GM18907 (cell line): ENCODE data around the gene LURAP1L.
A peak's percentile ranks its signal among the peaks of the same experiment; 100 is the strongest.

Source experiments
- ATAC-seq: cut with Tn5 transposase; IDR thresholded peaks from one replicate; pipeline ENCODE4 v1.9.1; 2021; ENCODE audit warnings: mild to moderate bottlenecking, moderate library complexity; ENCODE audit not compliant: unreplicated experiment

Gene LURAP1L, protein sequence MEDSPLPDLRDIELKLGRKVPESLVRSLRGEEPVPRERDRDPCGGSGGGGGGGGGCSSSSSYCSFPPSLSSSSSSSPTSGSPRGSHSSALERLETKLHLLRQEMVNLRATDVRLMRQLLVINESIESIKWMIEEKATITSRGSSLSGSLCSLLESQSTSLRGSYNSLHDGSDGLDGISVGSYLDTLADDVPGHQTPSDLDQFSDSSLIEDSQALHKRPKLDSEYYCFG

DNA sequence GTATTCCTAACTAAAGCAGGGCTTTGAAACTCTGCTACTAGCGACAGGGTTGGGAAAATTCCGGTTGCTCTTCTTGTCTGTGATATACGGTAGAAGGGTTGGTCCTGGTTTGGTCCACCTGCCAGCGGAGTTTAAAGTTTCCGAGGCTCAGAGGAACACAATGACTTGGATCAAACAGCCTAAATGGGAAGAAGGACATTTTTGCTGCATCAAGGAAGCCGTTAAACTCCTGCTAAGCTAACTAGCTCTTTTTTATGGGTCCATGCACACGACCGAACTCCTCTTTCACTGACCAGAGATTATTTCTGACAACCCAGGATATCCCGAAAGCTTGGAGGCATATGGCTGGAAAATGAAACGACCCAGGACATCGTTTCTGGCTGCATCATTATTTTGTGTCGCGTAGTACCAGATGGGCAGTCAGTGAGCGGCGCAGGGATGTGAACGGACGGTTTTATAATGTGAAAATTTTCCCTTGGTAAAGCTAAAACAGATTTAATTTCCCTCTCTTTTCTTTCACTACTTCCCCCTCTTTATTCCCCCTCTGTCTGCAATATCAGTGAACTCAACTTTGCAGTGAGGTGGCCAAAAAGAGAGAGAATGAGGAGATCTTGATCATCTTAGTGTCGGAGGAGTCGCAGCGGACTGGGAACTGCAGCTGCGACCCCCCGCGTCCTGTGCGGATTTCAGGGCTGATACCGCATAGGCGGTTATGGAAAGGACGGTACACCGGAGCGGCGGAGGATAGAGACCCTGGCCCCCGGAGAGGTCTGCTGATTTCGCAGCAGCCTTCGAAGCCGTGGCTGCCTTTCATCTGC, at the start of gene LURAP1L:
TSS of gene LURAP1L (plus strand) at position 160 of the 818 bp plus-strand sequence. CDS start 696 bp downstream, outside the sequence.
- peak; percentile 7 for ATAC-seq

DNA sequence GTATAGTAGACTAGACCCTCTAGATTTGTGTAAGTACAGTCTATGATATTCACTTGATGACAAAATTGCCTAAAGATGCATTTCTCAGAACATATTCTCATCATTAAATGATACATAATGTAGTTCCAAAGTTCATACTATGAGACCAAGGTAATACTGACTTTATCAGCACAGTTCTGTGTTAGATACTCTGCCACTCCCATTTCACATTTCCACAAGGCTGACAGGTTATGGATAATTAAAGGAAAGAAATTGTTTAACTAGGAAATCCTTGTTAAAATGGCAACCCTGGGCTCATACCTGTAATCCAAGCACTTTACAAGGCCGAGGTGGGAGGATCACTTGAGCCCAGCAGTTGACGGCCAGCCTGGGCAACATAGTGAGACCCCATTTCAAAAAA, 48.0 kb upstream of the LURAP1L start:
- ATAC-seq: no peak

DNA sequence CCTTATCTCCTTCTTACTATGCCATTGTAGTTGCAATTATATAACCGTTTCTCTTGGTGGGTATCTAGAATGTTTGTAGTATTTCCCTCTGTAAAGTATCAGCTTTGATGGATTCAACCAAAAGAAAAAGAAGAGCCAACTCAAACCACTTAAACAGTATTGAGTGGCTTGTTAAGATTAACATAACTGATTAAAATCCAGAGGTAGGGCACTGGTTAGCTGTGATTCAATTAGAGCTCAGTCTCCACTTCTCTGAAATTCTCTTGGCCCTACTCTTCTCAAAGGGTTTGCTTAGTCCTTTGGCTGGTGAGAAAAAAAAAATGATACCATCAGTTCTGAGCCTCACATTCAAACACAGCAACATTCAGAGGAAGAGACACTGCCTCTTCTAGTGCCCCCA, 44.6 kb upstream of the LURAP1L start:
- ATAC-seq: no peak

DNA sequence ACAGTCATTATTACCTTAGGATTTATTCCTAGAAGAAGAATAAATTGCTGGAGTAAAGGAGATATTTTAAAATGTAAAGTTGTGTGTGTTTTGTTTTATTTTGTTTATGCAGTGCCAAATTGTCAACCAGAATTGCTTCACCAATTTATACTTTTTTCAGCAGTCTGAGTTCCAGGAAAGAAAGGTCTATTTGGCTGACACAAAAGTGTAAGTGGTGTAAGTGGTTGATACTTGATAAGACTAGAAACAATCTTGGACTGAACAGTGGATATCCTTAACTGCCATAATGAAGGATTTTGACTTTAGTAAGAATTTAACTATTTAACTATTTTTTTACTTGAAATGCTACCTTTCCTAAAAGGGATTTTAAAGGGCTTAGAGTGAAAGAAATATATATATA, 43.9 kb upstream of the LURAP1L start:
- no peak for ATAC-seq

DNA sequence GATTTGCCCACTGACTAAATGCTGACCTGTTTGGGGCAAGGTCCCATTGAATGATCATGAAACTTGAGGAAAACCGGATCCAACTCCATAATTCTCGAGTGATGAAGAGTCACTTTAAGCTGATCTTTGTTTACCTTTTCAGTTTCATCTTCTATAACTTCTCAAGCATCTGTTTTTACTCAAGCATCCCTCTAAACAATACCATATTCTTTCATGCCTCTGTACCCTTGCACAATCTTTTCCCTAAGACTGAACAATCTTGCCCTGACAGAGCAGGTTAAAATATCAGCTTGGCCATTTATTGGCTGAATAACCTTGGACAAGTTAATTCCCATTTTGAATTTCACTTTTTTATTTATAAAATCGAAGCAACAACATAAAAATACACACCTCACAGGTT, 41.8 kb upstream of the LURAP1L start:
- ATAC-seq: no peak

DNA sequence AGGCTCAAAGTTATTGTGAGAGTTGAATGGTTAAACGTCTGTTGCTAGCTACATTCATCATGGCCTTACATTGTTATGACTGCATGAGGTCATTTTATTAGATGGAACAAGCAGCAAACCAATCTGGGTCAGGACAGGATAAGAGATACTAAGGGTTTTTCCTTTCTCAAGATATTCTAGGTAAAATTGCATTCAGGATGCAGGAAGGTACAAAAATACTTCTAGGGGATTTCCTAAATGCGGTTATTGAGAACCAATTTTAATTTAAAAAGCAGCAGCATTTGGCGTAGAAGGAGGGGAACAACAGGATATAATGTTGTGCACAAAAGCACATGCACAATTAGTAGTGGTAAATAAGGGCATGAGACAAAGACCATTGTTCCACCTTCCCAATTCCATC, 39.2 kb upstream of the LURAP1L start:
- no peak for ATAC-seq

DNA sequence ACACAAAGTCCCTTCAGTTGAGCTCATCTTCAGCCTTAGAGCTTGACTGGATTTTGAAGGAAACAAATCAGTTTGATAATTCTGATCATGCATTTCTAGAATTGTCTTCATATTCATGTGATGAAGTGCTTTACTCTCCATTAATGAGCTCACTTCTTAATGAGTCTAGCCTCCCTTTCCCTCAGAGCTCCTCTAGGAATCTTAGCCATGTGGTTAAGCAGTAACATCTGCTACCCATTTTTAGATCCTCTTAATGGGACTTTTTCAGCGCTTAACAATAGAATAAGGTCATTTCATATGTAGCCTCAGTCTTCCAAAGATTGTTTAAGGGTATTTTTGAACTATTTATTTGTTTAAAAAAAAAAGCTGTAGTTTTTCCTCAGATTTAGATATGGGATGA, 36.9 kb upstream of the LURAP1L start:
- no peak for ATAC-seq

DNA sequence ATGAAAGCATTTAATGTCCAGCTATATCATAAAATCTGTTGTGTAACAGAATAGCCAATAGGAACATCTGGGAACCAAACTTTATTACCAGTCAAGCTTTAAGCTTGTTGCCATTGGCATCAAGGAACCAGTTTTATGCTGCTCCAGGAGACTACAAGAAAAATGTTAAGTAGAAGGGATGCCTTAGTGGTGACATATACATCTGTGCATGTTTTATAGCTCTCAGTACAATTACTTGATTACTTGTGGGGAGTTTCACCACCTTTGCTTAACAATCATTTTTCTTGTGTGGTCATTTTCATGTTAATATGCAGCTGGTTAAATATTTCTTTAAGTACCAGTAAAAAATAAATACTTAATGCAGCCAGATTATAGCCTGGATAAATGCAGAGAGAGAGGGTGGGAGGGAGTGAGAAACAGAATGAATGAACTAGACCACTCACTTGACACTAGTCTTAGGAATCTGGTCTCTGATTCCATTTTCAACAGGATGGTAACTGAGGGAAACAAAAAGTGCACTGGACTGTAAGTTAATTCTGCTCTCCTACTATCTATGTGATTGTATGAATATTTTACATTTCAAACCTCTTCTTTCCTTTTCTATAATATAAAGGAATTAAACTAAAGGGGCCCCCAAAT, 35.7 kb upstream of the LURAP1L start:
- ATAC-seq: no peak

DNA sequence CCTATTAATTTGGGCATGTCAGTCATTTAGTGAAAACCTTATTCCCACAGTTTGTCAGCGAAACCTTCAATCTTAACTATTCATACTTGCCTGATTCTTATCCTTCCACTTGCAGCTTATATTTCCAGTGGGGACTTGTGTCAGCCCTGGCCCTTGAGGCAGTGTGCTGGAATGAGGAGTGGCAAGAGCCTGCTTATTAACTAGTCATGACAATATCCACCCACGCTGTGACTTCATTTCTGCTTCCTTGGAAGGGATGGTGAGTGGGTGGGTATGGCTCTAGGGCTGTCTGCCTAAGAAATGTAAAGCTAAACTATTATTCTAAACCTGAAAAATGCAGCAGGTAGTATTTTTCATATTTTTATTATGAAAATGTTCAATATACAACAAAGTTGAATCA, 34.0 kb upstream of the LURAP1L start:
- ATAC-seq: no peak

DNA sequence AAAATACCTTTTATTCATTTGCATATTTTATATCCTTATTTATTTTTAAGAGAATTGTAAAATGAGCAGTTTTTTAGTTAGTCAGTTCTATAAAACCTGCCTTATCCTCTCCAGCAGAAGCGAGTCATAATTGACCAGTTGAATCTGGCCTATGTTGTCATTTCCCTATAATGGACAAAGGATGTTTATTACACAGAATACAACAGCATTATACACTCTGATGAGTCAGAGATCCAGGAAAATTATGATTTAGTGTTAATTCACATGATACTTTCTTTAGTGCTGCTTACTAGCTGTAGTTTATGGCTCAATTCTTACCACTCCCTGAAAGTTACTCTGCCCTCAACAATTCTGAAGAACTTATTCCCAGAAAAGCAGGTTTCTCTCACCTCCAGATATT, 26.8 kb upstream of the LURAP1L start:
- ATAC-seq: no peak

DNA sequence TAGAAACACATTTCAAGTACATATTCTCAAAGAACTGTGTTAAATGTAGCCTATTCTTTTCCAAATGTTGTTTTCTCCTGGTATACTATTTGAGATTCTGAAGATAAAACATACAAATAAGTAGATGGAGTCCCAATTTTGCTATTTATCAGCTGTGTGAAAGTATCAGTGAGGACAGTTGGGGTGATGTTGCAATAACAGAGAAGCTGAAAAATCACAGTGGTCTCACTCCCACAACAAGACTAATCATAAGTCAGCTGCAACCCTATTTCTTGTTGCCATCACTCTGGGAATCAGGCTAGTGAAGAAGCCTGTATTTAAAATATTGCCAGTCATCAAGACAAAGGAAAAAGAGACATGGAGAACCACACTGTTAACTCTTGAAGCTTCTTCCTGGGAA, 25.9 kb upstream of the LURAP1L start:
- ATAC-seq: no peak

DNA sequence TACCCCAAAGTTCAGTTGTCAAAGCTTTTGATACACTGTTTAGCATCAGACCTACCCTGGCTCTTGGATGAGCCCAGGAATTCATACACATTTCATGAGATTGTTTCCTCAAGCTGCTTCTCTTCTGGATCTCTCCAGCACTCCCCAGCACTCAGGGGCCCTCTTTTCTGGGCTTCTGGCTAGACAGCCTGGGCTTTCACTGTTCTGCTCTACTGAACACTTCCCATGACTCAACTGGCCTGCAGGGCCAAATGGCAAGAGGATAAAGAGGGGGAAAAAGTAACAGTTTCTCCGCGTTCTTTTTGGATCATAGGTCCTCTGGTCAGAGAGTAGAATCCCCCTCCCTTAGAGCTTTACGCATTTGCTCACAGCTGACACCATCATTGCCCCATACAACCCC, 20.9 kb upstream of the LURAP1L start:
- no peak for ATAC-seq

DNA sequence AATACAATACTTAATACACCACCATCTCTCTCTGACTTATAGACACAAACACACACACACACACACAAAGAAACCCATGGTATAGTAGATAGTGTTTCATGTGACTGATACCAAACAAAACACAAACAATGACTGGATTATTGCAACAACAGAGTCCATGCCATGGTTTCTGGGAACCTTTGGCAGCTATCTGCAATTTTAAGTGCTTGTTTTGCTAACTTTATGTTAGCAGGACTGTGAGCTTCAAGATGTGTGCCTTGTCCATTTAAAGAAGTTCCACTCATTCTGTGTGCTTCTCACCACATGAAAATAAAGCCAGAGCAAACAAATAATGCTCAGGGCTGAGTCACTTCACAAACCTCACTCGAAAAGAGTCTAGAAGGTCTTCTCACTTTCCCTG, 15.1 kb upstream of the LURAP1L start:
- ATAC-seq: no peak

DNA sequence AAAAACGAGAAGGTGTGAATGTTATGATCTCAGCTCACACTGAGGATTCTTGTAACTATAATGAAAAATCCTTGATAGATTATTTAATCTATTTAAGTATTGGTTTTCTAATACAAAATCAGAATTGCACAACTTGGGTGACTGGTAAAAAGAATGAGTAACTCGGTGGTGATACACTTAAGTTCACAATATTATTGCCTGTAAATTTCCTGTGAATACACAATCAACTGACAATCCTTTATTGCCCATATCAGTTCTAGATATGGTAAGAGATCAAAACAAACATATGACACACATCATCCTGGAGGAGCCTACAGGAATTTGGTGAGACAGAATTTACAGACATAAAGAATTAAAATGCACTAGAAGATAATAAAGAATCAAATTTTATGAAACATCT, 14.1 kb upstream of the LURAP1L start:
- ATAC-seq: no peak

DNA sequence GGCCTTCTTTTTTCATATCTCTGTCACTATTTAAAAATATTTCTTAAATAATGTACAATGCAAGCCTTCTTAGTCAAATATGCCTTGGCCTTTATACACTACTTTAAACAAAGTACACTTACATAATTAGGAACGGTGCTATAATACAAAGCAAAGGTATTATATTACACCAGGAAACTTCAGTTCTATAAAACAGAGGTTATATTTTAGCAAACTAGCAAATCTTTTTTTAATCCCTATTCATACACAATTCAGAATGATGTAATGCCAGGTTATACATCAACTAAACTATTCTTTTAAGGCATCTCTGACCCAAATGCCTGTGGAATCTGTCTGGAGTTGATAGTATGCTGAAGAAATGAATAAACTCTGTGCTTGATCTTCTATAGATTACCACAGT, 10.7 kb upstream of the LURAP1L start:
- no peak for ATAC-seq

DNA sequence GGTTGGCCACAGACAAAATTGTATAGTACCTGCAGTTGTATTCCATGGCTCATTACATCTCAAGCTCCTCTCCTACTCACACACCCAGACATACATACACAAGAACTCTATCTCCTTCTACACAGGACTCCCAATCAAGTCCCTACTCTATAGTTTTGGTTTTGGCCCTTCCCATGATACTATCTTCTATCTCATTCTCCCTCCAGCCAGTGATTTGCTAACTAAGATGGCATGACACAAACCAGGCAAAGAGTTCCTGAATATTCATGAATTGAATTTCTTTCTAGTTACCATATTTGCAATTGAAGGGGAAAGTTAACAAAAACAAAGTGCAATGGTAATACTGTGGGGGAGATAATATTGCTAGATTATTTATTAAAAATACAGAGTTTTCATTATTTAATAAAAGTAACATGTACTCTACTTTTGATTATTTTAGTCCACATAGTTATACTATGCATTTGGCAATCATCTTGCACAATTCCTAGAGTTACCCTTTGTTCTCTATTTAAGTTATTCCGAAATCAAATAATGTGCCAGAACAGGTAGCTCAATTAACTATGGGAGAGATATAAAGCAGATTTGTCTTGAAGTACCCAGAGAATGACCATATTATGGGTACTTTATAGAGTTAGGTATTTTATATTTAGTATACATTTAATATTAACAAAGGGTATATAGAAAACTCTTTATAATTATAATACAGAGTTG, 9.6 kb upstream of the LURAP1L start:
- ATAC-seq: no peak

DNA sequence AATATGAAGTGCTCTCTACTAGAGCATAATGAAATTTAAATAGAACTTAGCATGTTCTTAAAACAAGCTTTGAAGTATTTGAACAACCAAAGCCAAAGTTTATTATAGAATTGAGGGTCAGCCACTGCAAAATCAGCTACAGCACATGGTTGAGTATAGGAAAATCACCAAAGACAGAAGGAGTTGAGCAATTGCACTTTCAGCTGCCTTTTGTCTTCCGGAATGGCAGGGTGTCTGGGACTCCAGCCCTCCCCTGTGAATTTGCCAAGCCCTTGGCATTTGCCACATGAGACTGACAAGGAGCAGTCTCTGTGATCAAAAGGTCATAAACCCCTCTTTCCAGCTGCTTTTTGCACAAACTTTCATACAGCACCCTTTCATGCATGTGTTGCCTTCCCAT, 8.5 kb upstream of the LURAP1L start:
- no peak for ATAC-seq

DNA sequence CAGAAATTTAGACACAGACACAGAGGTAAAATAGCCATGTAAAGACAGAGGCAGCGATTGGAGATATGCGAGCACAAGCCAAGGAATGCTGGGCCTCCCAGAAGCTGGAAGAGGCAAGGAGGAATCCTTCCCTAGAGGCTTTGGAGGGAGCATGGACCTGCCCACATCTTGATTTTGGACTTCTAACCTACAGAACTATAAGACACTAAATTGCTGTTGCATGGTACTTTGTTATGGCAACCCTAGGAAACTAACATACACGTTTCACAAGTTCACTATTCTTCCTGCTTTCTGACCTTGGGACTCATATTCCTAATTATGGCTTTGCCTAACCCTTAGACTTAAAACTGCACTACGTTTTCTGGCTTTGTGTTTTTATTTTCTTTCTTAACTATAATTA, 4.6 kb upstream of the LURAP1L start:
- ATAC-seq: no peak

DNA sequence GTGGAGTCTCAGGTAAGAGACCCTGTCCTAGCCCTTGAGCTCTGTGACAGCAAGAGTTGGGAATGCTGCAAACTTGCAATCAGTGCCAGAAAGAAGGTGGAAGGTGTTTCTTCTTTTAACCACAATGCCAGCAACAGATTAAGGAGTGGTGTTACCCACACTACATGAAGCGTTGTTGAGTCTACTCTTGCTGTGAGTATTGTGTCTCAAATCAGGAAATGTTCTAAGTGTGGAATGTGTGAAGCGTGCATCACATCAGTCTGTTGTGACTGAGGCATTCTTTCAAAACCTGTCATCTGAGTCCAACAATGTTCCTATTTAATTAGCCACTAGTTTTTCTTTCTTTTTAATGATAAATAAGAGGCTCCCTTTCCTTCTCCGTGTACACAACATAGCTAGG, 2.9 kb upstream of the LURAP1L start:
- ATAC-seq: no peak

DNA sequence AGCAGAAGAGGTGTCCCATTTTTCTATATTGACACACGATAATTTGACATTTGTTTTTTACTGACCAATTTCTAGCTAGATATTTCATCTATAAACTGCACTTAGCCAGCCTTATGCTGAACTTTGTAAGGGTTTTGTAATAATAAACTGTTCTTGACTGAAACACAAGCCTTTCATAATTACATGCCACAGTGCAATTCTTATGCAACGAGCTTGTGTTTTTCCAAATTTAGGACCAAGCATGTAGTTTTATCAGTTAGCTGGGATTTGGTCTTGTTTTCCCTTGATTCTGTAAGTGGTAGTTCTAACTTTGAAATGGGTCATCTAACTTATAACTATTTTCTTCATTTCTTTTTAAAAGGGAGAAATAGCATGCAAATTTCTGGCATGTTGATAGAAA, 1.3 kb upstream of the LURAP1L start:
- no peak for ATAC-seq

DNA sequence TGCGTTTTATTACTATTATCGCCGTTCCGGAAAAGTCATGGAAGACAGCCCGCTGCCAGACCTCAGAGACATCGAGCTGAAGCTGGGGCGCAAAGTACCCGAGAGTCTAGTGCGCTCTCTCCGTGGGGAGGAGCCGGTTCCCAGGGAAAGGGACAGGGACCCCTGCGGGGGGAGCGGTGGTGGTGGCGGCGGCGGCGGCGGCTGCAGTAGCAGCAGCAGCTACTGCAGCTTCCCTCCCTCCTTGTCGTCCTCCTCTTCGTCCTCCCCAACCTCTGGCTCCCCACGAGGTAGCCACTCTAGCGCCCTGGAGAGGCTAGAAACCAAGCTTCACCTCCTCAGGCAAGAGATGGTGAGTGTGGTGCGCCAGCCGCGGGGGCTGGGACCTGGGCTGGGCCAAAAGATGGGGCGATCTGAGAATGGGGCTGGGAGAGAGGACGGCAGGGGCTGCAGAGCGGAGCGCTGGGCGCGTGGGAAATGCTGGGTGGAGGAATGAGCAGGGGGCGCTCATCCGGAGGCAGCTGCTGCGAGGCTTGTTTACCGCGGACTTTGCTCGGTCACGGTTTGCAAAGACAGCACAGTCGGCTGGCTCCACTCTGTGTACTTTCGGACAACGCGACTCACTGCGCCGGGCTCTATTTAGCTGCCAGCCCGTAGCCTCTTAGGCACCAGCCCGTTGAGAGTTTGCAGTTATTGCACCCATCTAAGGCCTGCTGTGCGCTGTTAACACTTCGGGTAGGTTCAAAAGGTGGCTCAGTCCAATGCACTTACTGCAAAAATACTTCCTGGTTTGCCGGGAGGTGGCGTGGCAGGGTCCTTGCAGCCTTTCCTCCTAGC, 1.1 kb downstream of the LURAP1L start:
- ATAC-seq: peak; percentile 95
